ENCODE data around the gene DNAJA2. TPM values are rescaled to one million over a fixed set of nuclear protein-coding genes. Genes with fewer than 3 reads are reported as not detected.

DNAJA2 gene
- total RNA-seq = 57.5 and 61.4 TPM in 2 replicates
- 4.6 and 6.4 TPM in 2 replicates for polyA plus RNA-seq
- 11.1 and 11.8 TPM in 2 replicates for polyA plus RNA-seq (2011; cell fraction: cytosol; rRNA removed)
- 11.7 and 14.9 TPM in 2 replicates for polyA plus RNA-seq (2011; cell fraction: nucleus; rRNA removed)
- polyA plus RNA-seq (2012) = 60.9 and 69.5 TPM in 2 replicates
- polyA minus RNA-seq = 17.5 and 22.9 TPM in 2 replicates
- polyA minus RNA-seq (2011; cell fraction: cytosol; rRNA and poly(A)+ RNA removed) = 30.2 TPM
- polyA minus RNA-seq (2011; cell fraction: nucleus; rRNA and poly(A)+ RNA removed) = 15.6 and 17.8 TPM in 2 replicates
- percentile 89 among the genes with signal in this experiment for Bru-seq, nascent RNA
- percentile 94 among the genes with signal in this experiment for BruChase-seq, experiment 1, labeled RNA remaining after a 6-hour chase
- BruChase-seq, experiment 2, labeled RNA remaining after a 2-hour chase = percentile 91 among the genes with signal in this experiment
- long read RNA-seq, transcript DNAJA2-201 (9 exons, 3,122 nt) = major isoform, 146 of 166 reads
- long read RNA-seq, partial matches to known transcripts = 6 of 166 reads
- long read RNA-seq, other reads (novel, unspliced or antisense) = 14 of 166 reads

GRCh38 chr16:46973207-46973995, at the start of gene DNAJA2:
Gene DNAJA2 (minus strand): TSS chr16:46973674. CDS start chr16:46973572, 102 bp downstream.
- H3K4me3 ChIP-seq (replicated peaks in 1 of 3; ENCODE audit: insufficient read depth in 1 of 3, low read depth in 1 of 3, low read length in 3 of 3) = peak within 1 kb of the TSS; percentile 76 to 94 (median 89)
- no peaks in the 10 kb centered on the region for H3K27me3 ChIP-seq (ENCODE audit: control insufficient read depth in 2 of 2, insufficient read depth in 2 of 2, low read length in 2 of 2)
- peak; percentile 94 for FAIRE-seq
- CTCF ChIA-PET = interaction anchor here (0.9 to 5.3 kb wide), 8 partner anchors 10 to 1650 kb away, joined by 3 to 31 read pairs (median 6); partner anchors contain the start of gene NETO2
- H3K36me3 ChIP-seq (ENCODE audit: control insufficient read depth in 2 of 2, extremely low read depth in 1 of 2, insufficient read depth in 2 of 2, low read length in 2 of 2) = peaks cover 0 to 7% of the 10 kb centered on the region in 2 experiments
- peak within 1 kb of the TSS; percentile 97 for H3K4me2 ChIP-seq (ENCODE audit: insufficient read depth, low read length)
- POLR2A ChIA-PET = no interaction called here
- dilution Hi-C loops (cut with MboI; ENCODE audit: extremely low pct_ligation_motif_present, low sequenced_read_pairs) = no loop called here
- no peaks in the 10 kb centered on the region for H3K9me3 ChIP-seq (replicated peaks; ENCODE audit: control insufficient read depth, insufficient read depth, low read length)
- peaks cover 45% of the 10 kb centered on the region for H3K79me2 ChIP-seq (ENCODE audit: control insufficient read depth, insufficient read depth, low read length)
- intact Hi-C loops (cut with micrococcal nuclease) = loop anchor here (1.0 to 10.0 kb wide), 4 partner anchors 64 to 1391 kb away; partner anchors contain the start of genes ORC6 and VPS35
- TF ChIP-seq FOS (IDR thresholded peaks at IDR 0.05; ENCODE audit: borderline replicate concordance, insufficient read depth, low read length) (no peak), GATA2 (IDR thresholded peaks at IDR 0.05; ENCODE audit: insufficient read depth, insufficient read length, low read depth, low read length) (no peak), POLR2AphosphoS5 (IDR thresholded peaks at IDR 0.05; ENCODE audit: insufficient read depth, low read depth, low read length) (peak; percentile 81), MYC (IDR thresholded peaks at IDR 0.05; ENCODE audit: low read depth, low read length) (no peak), EZH2 (IDR thresholded peaks at IDR 0.05; ENCODE audit: borderline replicate concordance, low read depth, low read length, severe bottlenecking) (no peak), POLR2A (IDR thresholded peaks at IDR 0.05; ENCODE audit: low read depth, low read length) (peak; percentile 91), CTCF (IDR thresholded peaks at IDR 0.05; ENCODE audit: extremely low read depth in 1 of 2, insufficient read depth in 1 of 2, low read depth in 1 of 2, low read length in 2 of 2) (no peak), JUN (IDR thresholded peaks at IDR 0.05; ENCODE audit: borderline replicate concordance, insufficient read depth, insufficient read length, low read depth) (no peak)
- TF ChIP-seq, protein P1, sequence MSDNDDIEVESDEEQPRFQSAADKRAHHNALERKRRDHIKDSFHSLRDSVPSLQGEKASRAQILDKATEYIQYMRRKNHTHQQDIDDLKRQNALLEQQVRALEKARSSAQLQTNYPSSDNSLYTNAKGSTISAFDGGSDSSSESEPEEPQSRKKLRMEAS (IDR thresholded peaks at IDR 0.05; ENCODE audit: insufficient read depth, insufficient read length) = peak; percentile 42
- BruUV-seq (replicated peaks) = no TSS peak
- H3K9me1 ChIP-seq (replicated peaks; ENCODE audit: control insufficient read depth, extremely low read depth, insufficient read depth, low read length) = no peaks in the 10 kb centered on the region
- DNase-seq (ENCODE audit: low read depth, low spot score) = peak; percentile 91
- peak within 1 kb of the TSS; percentile 91 for H2AFZ ChIP-seq (ENCODE audit: low read depth, low read length)
- peaks cover 5% of the 10 kb centered on the region for H4K20me1 ChIP-seq (replicated peaks; ENCODE audit: control insufficient read depth, extremely low read depth, insufficient read depth, low read length)
- peaks cover 19% of the 10 kb centered on the region for H3K4me1 ChIP-seq (ENCODE audit: control insufficient read depth, extremely low read depth, insufficient read depth, low read length)
- H3K9ac ChIP-seq (replicated peaks; ENCODE audit: extremely low read depth, insufficient read depth, low read length) = peak within 1 kb of the TSS; percentile 90
- H3K27ac ChIP-seq (ENCODE audit: insufficient read depth, low read depth, low read length) = peak within 1 kb of the TSS; percentile 18
